ENCODE measurements around the gene ZNF438.

DNA sequence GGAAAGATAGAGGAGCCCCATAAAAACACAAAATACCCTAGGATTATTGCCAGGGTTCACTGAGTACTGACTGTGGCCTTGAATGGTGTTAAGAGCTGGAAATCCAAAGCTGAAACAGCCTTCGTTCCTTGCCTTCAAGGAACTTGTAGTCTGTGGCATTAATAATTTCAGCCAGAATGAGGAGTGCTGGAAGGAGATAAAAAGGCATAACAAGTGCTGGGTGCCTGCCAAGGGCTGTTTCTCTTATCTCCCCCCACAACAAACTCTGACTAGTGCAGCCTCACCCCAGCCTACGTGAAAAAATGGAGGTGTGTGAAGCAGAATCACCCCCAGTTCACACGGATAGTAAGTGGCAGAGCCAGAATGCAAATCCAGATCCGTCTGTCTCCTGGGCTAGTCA lies 203.0 kb downstream of the ZNF438 start:
- TF ChIP-seq, protein P1, sequence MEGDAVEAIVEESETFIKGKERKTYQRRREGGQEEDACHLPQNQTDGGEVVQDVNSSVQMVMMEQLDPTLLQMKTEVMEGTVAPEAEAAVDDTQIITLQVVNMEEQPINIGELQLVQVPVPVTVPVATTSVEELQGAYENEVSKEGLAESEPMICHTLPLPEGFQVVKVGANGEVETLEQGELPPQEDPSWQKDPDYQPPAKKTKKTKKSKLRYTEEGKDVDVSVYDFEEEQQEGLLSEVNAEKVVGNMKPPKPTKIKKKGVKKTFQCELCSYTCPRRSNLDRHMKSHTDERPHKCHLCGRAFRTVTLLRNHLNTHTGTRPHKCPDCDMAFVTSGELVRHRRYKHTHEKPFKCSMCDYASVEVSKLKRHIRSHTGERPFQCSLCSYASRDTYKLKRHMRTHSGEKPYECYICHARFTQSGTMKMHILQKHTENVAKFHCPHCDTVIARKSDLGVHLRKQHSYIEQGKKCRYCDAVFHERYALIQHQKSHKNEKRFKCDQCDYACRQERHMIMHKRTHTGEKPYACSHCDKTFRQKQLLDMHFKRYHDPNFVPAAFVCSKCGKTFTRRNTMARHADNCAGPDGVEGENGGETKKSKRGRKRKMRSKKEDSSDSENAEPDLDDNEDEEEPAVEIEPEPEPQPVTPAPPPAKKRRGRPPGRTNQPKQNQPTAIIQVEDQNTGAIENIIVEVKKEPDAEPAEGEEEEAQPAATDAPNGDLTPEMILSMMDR (IDR thresholded peaks at IDR 0.05; ENCODE audit: insufficient read depth, low read length): no peak
- no peak for TF ChIP-seq POLR2AphosphoS5 (IDR thresholded peaks at IDR 0.05; ENCODE audit: low read depth)
- TF ChIP-seq, protein P2, sequence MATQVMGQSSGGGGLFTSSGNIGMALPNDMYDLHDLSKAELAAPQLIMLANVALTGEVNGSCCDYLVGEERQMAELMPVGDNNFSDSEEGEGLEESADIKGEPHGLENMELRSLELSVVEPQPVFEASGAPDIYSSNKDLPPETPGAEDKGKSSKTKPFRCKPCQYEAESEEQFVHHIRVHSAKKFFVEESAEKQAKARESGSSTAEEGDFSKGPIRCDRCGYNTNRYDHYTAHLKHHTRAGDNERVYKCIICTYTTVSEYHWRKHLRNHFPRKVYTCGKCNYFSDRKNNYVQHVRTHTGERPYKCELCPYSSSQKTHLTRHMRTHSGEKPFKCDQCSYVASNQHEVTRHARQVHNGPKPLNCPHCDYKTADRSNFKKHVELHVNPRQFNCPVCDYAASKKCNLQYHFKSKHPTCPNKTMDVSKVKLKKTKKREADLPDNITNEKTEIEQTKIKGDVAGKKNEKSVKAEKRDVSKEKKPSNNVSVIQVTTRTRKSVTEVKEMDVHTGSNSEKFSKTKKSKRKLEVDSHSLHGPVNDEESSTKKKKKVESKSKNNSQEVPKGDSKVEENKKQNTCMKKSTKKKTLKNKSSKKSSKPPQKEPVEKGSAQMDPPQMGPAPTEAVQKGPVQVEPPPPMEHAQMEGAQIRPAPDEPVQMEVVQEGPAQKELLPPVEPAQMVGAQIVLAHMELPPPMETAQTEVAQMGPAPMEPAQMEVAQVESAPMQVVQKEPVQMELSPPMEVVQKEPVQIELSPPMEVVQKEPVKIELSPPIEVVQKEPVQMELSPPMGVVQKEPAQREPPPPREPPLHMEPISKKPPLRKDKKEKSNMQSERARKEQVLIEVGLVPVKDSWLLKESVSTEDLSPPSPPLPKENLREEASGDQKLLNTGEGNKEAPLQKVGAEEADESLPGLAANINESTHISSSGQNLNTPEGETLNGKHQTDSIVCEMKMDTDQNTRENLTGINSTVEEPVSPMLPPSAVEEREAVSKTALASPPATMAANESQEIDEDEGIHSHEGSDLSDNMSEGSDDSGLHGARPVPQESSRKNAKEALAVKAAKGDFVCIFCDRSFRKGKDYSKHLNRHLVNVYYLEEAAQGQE (IDR thresholded peaks at IDR 0.05; ENCODE audit: insufficient replicate concordance, low read depth): no peak
